HepG2 (cell line): ENCODE measurements around the gene THSD8. TPM values are rescaled to one million over a fixed set of nuclear protein-coding genes. Genes with fewer than 3 reads are reported as not detected.

ENCODE experiments used
- AGO1 ChIP-seq: fragments of 200-400 bp; formaldehyde crosslinking; IDR thresholded peaks from 2 replicates; pipeline ENCODE4 v1.6.1; 2017; ENCODE audit warnings: mild to moderate bottlenecking, low read depth, low read length, moderate library complexity; ENCODE audit not compliant: poor library complexity, severe bottlenecking
- DR1 ChIP-seq: sonication (generic); formaldehyde crosslinking; IDR thresholded peaks from 2 replicates; pipeline ENCODE4 v1.8.0; 2021; ENCODE audit warnings: mild to moderate bottlenecking, missing genetic modification reagents, inconsistent platforms
- ELF1 ChIP-seq: sonication (generic); formaldehyde crosslinking; IDR thresholded peaks from 2 replicates; pipeline ENCODE4 v1.4.0; 2020; ENCODE audit warnings: missing genetic modification reagents
- FOXK2 ChIP-seq: fragments of 450-650 bp; IDR thresholded peaks from 2 replicates; pipeline ENCODE4 v1.6.1; 2016
- HDAC2 ChIP-seq: sonication (generic); formaldehyde crosslinking; IDR thresholded peaks from 2 replicates; pipeline ENCODE4 v1.4.0; 2020; ENCODE audit warnings: missing genetic modification reagents
- KLF9 ChIP-seq: IDR thresholded peaks from 2 replicates; pipeline ENCODE4 v1.6.1; 2016; ENCODE audit warnings: low read depth
- MEF2D ChIP-seq: sonication (generic); formaldehyde crosslinking; IDR thresholded peaks from 2 replicates; pipeline ENCODE4 v1.5.1; 2020; ENCODE audit warnings: mild to moderate bottlenecking, missing genetic modification reagents
- MLLT10 ChIP-seq: sonication (generic); formaldehyde crosslinking; IDR thresholded peaks from 2 replicates; pipeline ENCODE4 v1.4.0; 2020; ENCODE audit warnings: missing genetic modification reagents
- NR2F6 ChIP-seq, 2 experiments: IDR thresholded peaks; 2 replicates each; pipeline ENCODE4 v1.6.1; 2016; ENCODE audit warnings: antibody characterized with exemption in 1 of 2, mild to moderate bottlenecking in 1 of 2
- ZBTB42 ChIP-seq: sonication (generic); formaldehyde crosslinking; IDR thresholded peaks from 2 replicates; pipeline ENCODE4 v1.5.0; 2020; ENCODE audit warnings: mild to moderate bottlenecking, missing genetic modification reagents
- ZFX ChIP-seq: sonication (generic); formaldehyde crosslinking; IDR thresholded peaks from 2 replicates; pipeline ENCODE4 v1.4.0; 2020; ENCODE audit warnings: mild to moderate bottlenecking, low read depth, missing genetic modification reagents, moderate library complexity
- ZKSCAN1 ChIP-seq: fragments of 150-350 bp; IDR thresholded peaks from 2 replicates; pipeline ENCODE4 v1.6.1; 2014; ENCODE audit warnings: low read length
- ZNF143 ChIP-seq: sonication (generic); formaldehyde crosslinking; IDR thresholded peaks from 2 replicates; pipeline ENCODE4 v1.4.0; 2020; ENCODE audit warnings: missing genetic modification reagents
- ZNF562 ChIP-seq: sonication (generic); formaldehyde crosslinking; IDR thresholded peaks from 2 replicates; pipeline ENCODE4 v1.8.0; 2022; ENCODE audit warnings: missing genetic modification reagents, borderline replicate concordance
- ZNF614 ChIP-seq: IDR thresholded peaks from 2 replicates; pipeline ENCODE4 v1.6.1; 2018; ENCODE audit warnings: missing biosample characterization, missing genetic modification reagents, inconsistent platforms, borderline replicate concordance
- ZNF780A ChIP-seq: sonication (generic); formaldehyde crosslinking; IDR thresholded peaks from 2 replicates; pipeline ENCODE4 v1.8.0; 2022; ENCODE audit warnings: mild to moderate bottlenecking, missing genetic modification reagents, moderate library complexity
- ZSCAN30 ChIP-seq: sonication (generic); formaldehyde crosslinking; IDR thresholded peaks from 2 replicates; pipeline ENCODE4 v1.5.0; 2020; ENCODE audit warnings: mild to moderate bottlenecking, missing genetic modification reagents
- polyA plus RNA-seq, 8 experiments: library from polyadenylated mRNA; depleted of rRNA in 3 of 8; stranded (reverse) in 7 of 8; unstranded in 1 of 8; fragments of >200 nt; fragmentation: Illumina TruSeq in 4 of 8; extraction: Trizol in 4 of 8; gene quantifications; 2 replicates each; pipeline versions ENCODE4 v1.2.1 to v1.2.3, GENCODE V29; 2011 to 2016; ENCODE audit warnings: low read depth in 4 of 8, missing spikeins in 1 of 8, mixed read lengths in 1 of 8; ENCODE audit not compliant: insufficient read depth in 1 of 8
- total RNA-seq, 5 experiments: library from RNA; depleted of rRNA; stranded (reverse); fragments of >200 nt; fragmentation: Illumina TruSeq; extraction: Trizol; gene quantifications; 2 replicates each; pipeline ENCODE4 v1.2.3, GENCODE V29; 2016; ENCODE audit warnings: low read depth in 1 of 5
- TF ChIP-seq, protein P1 (sequence below): sonication (generic); formaldehyde crosslinking; IDR thresholded peaks from 2 replicates; pipeline ENCODE4 v1.8.0; 2022; ENCODE audit warnings: mild to moderate bottlenecking, missing genetic modification reagents, moderate library complexity
- TF ChIP-seq, protein P2 (sequence below): sonication (generic); formaldehyde crosslinking; IDR thresholded peaks from 2 replicates; pipeline ENCODE4 v1.4.0; 2020; ENCODE audit warnings: mild to moderate bottlenecking, missing genetic modification reagents
- TF ChIP-seq, protein P3 (sequence below): sonication (generic); formaldehyde crosslinking; IDR thresholded peaks from 2 replicates; pipeline ENCODE4 v1.5.0; 2020; ENCODE audit warnings: mild to moderate bottlenecking, missing genetic modification reagents, borderline replicate concordance

THSD8 gene
- total and polyA plus RNA-seq, 2 of the 13 experiments (the other 11 are each of a cell fraction or from before 2014, with no cell fraction given), result 4.8 to 14.9 TPM

DNA sequence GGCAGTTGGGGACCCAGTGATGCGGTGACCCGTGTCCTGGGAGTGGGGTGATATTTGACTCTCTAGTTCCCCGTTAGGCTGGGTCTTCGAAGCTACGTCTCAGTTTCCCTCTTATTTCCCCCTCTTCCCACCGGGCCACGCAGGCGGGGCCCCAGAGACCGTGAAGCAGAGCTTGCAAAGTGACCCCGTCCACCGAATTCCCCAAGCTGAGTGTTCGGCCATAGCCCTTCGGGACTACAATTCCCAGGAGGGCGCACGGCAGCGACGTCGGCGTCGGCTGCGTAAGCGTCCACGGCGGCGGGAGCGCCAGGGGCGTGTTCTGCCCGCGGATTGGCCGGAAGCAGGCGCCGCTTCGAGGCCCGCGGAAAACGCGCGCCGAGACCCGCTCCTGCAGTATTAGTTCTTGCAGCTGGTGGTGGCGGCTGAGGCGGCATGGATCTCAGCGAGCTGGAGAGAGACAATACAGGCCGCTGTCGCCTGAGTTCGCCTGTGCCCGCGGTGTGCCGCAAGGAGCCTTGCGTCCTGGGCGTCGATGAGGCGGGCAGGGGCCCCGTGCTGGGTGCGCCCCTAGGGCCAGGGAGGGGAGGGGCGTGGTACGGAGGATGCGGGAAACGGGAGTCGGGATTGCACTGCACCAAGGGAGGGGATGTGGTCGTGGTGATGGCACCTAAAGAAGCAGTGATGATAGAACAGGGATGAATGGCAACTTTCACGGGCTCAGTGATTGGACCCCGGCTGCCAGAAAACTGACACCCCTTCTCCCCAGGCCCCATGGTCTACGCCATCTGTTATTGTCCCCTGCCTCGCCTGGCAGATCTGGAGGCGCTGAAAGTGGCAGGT lies 4.6 kb downstream of the THSD8 start, which contains the start of gene RNASEH2A (continued):
- peak; percentile 83 for TF ChIP-seq ELF1
- 0 out of 2 replicates have a peak, but pooled peaks have one; percentile 47 for TF ChIP-seq ZNF780A (CRISPR knock-in tag)
- peak; percentile 94 for TF ChIP-seq KLF9 (CRISPR knock-in tag)
- TF ChIP-seq FOXK2, result no peak
- TF ChIP-seq ZSCAN30, result no peak
- TF ChIP-seq ZBTB42 (CRISPR knock-in tag), result peak; percentile 29; the same call in 1 of the 2 replicates
- TF ChIP-seq, protein P1, sequence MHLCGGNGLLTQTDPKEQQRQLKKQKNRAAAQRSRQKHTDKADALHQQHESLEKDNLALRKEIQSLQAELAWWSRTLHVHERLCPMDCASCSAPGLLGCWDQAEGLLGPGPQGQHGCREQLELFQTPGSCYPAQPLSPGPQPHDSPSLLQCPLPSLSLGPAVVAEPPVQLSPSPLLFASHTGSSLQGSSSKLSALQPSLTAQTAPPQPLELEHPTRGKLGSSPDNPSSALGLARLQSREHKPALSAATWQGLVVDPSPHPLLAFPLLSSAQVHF (CRISPR knock-in tag), result peak; percentile 83; the same call in 1 of the 2 replicates
- no peak for TF ChIP-seq NR2F6 (IDR thresholded peaks at IDR 0.05)
- TF ChIP-seq NR2F6 (CRISPR knock-in tag; IDR thresholded peaks at IDR 0.05), result no peak
- TF ChIP-seq MLLT10 (CRISPR knock-in tag), result no peak
- TF ChIP-seq MEF2D, result peak; percentile 75
- TF ChIP-seq, protein P2, sequence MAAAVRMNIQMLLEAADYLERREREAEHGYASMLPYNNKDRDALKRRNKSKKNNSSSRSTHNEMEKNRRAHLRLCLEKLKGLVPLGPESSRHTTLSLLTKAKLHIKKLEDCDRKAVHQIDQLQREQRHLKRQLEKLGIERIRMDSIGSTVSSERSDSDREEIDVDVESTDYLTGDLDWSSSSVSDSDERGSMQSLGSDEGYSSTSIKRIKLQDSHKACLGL (CRISPR knock-in tag), result peak; percentile 92
- peak; percentile 94 for TF ChIP-seq ZFX
- TF ChIP-seq HDAC2 (CRISPR knock-in tag), result peak; percentile 65
- 0 out of 2 replicates have a peak, but pooled peaks have one; percentile 47 for TF ChIP-seq ZNF614 (CRISPR knock-in tag)
- TF ChIP-seq ZNF143 (CRISPR knock-in tag), result peak; percentile 99
- no peak for TF ChIP-seq ZKSCAN1
- peak; percentile 35; the same call in 1 of the 2 replicates for TF ChIP-seq ZNF562 (CRISPR knock-in tag)
- TF ChIP-seq DR1 (CRISPR knock-in tag), result peak; percentile 84
- TF ChIP-seq, protein P3, sequence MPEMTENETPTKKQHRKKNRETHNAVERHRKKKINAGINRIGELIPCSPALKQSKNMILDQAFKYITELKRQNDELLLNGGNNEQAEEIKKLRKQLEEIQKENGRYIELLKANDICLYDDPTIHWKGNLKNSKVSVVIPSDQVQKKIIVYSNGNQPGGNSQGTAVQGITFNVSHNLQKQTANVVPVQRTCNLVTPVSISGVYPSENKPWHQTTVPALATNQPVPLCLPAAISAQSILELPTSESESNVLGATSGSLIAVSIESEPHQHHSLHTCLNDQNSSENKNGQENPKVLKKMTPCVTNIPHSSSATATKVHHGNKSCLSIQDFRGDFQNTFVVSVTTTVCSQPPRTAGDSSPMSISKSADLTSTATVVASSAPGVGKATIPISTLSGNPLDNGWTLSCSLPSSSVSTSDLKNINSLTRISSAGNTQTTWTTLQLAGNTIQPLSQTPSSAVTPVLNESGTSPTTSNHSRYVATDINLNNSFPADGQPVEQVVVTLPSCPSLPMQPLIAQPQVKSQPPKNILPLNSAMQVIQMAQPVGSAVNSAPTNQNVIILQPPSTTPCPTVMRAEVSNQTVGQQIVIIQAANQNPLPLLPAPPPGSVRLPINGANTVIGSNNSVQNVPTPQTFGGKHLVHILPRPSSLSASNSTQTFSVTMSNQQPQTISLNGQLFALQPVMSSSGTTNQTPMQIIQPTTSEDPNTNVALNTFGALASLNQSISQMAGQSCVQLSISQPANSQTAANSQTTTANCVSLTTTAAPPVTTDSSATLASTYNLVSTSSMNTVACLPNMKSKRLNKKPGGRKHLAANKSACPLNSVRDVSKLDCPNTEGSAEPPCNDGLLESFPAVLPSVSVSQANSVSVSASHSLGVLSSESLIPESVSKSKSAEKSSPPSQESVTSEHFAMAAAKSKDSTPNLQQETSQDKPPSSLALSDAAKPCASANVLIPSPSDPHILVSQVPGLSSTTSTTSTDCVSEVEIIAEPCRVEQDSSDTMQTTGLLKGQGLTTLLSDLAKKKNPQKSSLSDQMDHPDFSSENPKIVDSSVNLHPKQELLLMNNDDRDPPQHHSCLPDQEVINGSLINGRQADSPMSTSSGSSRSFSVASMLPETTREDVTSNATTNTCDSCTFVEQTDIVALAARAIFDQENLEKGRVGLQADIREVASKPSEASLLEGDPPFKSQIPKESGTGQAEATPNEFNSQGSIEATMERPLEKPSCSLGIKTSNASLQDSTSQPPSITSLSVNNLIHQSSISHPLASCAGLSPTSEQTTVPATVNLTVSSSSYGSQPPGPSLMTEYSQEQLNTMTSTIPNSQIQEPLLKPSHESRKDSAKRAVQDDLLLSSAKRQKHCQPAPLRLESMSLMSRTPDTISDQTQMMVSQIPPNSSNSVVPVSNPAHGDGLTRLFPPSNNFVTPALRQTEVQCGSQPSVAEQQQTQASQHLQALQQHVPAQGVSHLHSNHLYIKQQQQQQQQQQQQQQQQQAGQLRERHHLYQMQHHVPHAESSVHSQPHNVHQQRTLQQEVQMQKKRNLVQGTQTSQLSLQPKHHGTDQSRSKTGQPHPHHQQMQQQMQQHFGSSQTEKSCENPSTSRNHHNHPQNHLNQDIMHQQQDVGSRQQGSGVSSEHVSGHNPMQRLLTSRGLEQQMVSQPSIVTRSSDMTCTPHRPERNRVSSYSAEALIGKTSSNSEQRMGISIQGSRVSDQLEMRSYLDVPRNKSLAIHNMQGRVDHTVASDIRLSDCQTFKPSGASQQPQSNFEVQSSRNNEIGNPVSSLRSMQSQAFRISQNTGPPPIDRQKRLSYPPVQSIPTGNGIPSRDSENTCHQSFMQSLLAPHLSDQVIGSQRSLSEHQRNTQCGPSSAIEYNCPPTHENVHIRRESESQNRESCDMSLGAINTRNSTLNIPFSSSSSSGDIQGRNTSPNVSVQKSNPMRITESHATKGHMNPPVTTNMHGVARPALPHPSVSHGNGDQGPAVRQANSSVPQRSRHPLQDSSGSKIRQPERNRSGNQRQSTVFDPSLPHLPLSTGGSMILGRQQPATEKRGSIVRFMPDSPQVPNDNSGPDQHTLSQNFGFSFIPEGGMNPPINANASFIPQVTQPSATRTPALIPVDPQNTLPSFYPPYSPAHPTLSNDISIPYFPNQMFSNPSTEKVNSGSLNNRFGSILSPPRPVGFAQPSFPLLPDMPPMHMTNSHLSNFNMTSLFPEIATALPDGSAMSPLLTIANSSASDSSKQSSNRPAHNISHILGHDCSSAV (CRISPR knock-in tag), result 0 out of 2 replicates have a peak, but pooled peaks have one; percentile 80
- TF ChIP-seq AGO1, result peak; percentile 35
